IMR-90 (cell line): Measurements from ENCODE around the gene SSBP3. TPM values are rescaled to one million over a fixed set of nuclear protein-coding genes. Genes with fewer than 3 reads are reported as not detected.

Experiments
- ATAC-seq: fragments of 200-7000 bp; cut with Tn5 transposase; 2 replicates; pipeline ENCODE4 v1.9.1; 2020; ENCODE audit warnings: low read depth, mild to moderate bottlenecking, moderate library complexity
- BruUV-seq: library from RNA; stranded (reverse); fragments of 400-500 nt; replicated peaks from 2 replicates; lab custom pipeline; 2021; lab: Mats Ljungman, UMichigan
- CTCF ChIA-PET: fragments of 300-600 bp; formaldehyde crosslinking; extraction: SDS; loops from one replicate; lab custom pipeline; 2021; ENCODE audit warnings: antibody characterized with exemption; lab: Yijun Ruan, JAX
- POLR2A ChIA-PET: fragments of 300-600 bp; sonication (Branson Sonifier 250); formaldehyde crosslinking; loops from one replicate; lab custom pipeline; 2022; ENCODE audit warnings: antibody characterized with exemption; ENCODE audit not compliant: unreplicated experiment; lab: Charles Lee
- DNase-seq: peaks from one replicate; pipeline ENCODE4 v3.0.0; 2013
- H2AFZ ChIP-seq: replicated peaks from 2 replicates; pipeline ENCODE3; 2013; ENCODE audit warnings: low read length, mild to moderate bottlenecking; ENCODE audit not compliant: poor library complexity
- H2AK5ac ChIP-seq: 2 replicates; pipeline ENCODE4 v1.6.1; 2013; ENCODE audit warnings: low read depth, low read length, inconsistent platforms
- H2AK9ac ChIP-seq: replicated peaks from 2 replicates; pipeline ENCODE3; 2013; ENCODE audit warnings: mild to moderate bottlenecking, low read depth, low read length, moderate library complexity; ENCODE audit not compliant: poor library complexity
- H2BK120ac ChIP-seq: 2 replicates; pipeline ENCODE4 v1.6.1; 2013; ENCODE audit warnings: low read depth, low read length, inconsistent platforms
- H2BK15ac ChIP-seq: 3 replicates; pipeline ENCODE4 v1.6.1; 2013; ENCODE audit warnings: low read depth, low read length, inconsistent platforms
- H2BK20ac ChIP-seq: 2 replicates; pipeline ENCODE4 v1.6.1; 2013; ENCODE audit warnings: low read depth, mild to moderate bottlenecking, inconsistent platforms, low read length, moderate library complexity
- H2BK5ac ChIP-seq: 2 replicates; pipeline ENCODE4 v1.6.1; 2013; ENCODE audit warnings: mild to moderate bottlenecking, low read depth, low read length, inconsistent platforms; ENCODE audit not compliant: poor library complexity, severe bottlenecking
- H3K14ac ChIP-seq: replicated peaks from 2 replicates; pipeline ENCODE4 v1.6.1; 2013; ENCODE audit warnings: low read depth, low read length, inconsistent platforms
- H3K18ac ChIP-seq: 2 replicates; pipeline ENCODE4 v1.6.1; 2013; ENCODE audit warnings: low read depth, low read length, control low read depth
- H3K23ac ChIP-seq: 2 replicates; pipeline ENCODE4 v1.6.1; 2013; ENCODE audit warnings: low read depth, low read length, inconsistent platforms
- H3K27ac ChIP-seq: 2 replicates; pipeline ENCODE4 v1.5.1; 2013; ENCODE audit warnings: mild to moderate bottlenecking, control low read depth, low read length; ENCODE audit not compliant: insufficient read depth
- H3K27me3 ChIP-seq: 2 replicates; pipeline ENCODE4 v1.6.1; 2013; ENCODE audit warnings: low read length; ENCODE audit not compliant: control insufficient read depth, insufficient read depth
- H3K36me3 ChIP-seq: 2 replicates; pipeline ENCODE4 v1.6.1; 2013; ENCODE audit warnings: low read length, mixed read lengths; ENCODE audit not compliant: control insufficient read depth, insufficient read depth
- H3K4ac ChIP-seq: 2 replicates; pipeline ENCODE4 v1.6.1; 2013; ENCODE audit warnings: low read depth, low read length, inconsistent platforms
- H3K4me1 ChIP-seq: 2 replicates; pipeline ENCODE4 v1.6.1; 2013; ENCODE audit warnings: low read length, mixed read lengths; ENCODE audit not compliant: control insufficient read depth, insufficient read depth
- H3K4me2 ChIP-seq: 2 replicates; pipeline ENCODE4 v1.6.1; 2013; ENCODE audit warnings: low read depth, mild to moderate bottlenecking, control low read depth, low read length, moderate library complexity
- H3K4me3 ChIP-seq: 2 replicates; pipeline ENCODE4 v1.5.1; 2013; ENCODE audit warnings: low read depth, mild to moderate bottlenecking, control low read depth, low read length, moderate library complexity; ENCODE audit not compliant: insufficient read depth
- H3K56ac ChIP-seq: 2 replicates; pipeline ENCODE4 v1.6.1; 2013; ENCODE audit warnings: low read length, inconsistent platforms; ENCODE audit not compliant: insufficient read depth; ENCODE audit errors: extremely low read depth
- H3K79me1 ChIP-seq, 2 experiments: 2 replicates each; pipeline ENCODE4 v1.6.1; 2013; ENCODE audit warnings: low read length in 2 of 2, inconsistent platforms in 1 of 2, low read depth in 1 of 2
- H3K9ac ChIP-seq: 2 replicates; pipeline ENCODE4 v1.6.1; 2013; ENCODE audit warnings: low read depth, low read length, control low read depth
- H3K9me1 ChIP-seq: 2 replicates; pipeline ENCODE4 v1.6.1; 2013; ENCODE audit warnings: low read length, inconsistent platforms; ENCODE audit not compliant: insufficient read depth
- H3K9me3 ChIP-seq: 2 replicates; pipeline ENCODE4 v1.6.1; 2013; ENCODE audit warnings: low read length; ENCODE audit not compliant: control insufficient read depth, insufficient read depth
- H4K20me1 ChIP-seq: 2 replicates; pipeline ENCODE4 v1.6.1; 2013; ENCODE audit warnings: low read length, inconsistent platforms; ENCODE audit not compliant: insufficient read depth
- H4K5ac ChIP-seq: 2 replicates; pipeline ENCODE4 v1.6.1; 2013; ENCODE audit warnings: mild to moderate bottlenecking, low read depth, low read length, control low read depth
- H4K8ac ChIP-seq, 2 experiments: 2 replicates each; pipeline ENCODE4 v1.6.1; 2013; ENCODE audit warnings: low read depth in 2 of 2, low read length in 2 of 2, control low read depth in 1 of 2, inconsistent platforms in 1 of 2
- H4K91ac ChIP-seq: 2 replicates; pipeline ENCODE4 v1.6.1; 2013; ENCODE audit warnings: low read depth, low read length, inconsistent platforms; ENCODE audit not compliant: insufficient read depth
- CEBPB ChIP-seq: IDR thresholded peaks from 2 replicates; pipeline ENCODE4 v1.6.1; 2012; ENCODE audit warnings: low read depth, low read length, improper control_type of control experiment
- MAFK ChIP-seq: IDR thresholded peaks from 2 replicates; pipeline ENCODE4 v1.6.1; 2012; ENCODE audit warnings: low read depth, low read length, improper control_type of control experiment
- MAZ ChIP-seq: IDR thresholded peaks from 2 replicates; pipeline ENCODE4 v1.6.1; 2012; ENCODE audit warnings: low read depth, mild to moderate bottlenecking, low read length, improper control_type of control experiment, moderate library complexity, borderline replicate concordance
- MXI1 ChIP-seq: IDR thresholded peaks from 2 replicates; pipeline ENCODE4 v1.6.1; 2012; ENCODE audit warnings: low read depth, mild to moderate bottlenecking, low read length, moderate library complexity, borderline replicate concordance
- NFE2L2 ChIP-seq: fragments of 150-350 bp; IDR thresholded peaks from 2 replicates; pipeline ENCODE4 v1.6.1; 2016; ENCODE audit warnings: low read depth, mild to moderate bottlenecking, low read length
- POLR2A ChIP-seq: IDR thresholded peaks from 2 replicates; pipeline ENCODE4 v1.6.1; 2012; ENCODE audit warnings: mild to moderate bottlenecking, low read depth, low read length
- RCOR1 ChIP-seq: IDR thresholded peaks from 2 replicates; pipeline ENCODE4 v1.6.1; 2012; ENCODE audit warnings: mild to moderate bottlenecking, low read length, improper control_type of control experiment; ENCODE audit not compliant: insufficient replicate concordance
- WGBS, 2 experiments: methylation state at CpG; one replicate each; pipeline versions ENCODE4 v1.1.5 to v1.1.7; 2013; ENCODE audit warnings: missing lambda C conversion rate in 2 of 2; ENCODE audit not compliant: insufficient read length in 1 of 2; ENCODE audit errors: extremely low coverage in 2 of 2; 5-methylcytosine and 5-hydroxymethylcytosine counted together
- dilution Hi-C: fragments of 300-500 bp; cut with HindIII; formaldehyde crosslinking; loops from one replicate; pipeline ENCODE4 v1.14.3; 2018; ENCODE audit warnings: low sequenced_read_pairs; ENCODE audit not compliant: unreplicated experiment
- in situ Hi-C: fragments of 300-500 bp; cut with MboI; formaldehyde crosslinking; loops from 3 replicates; pipeline ENCODE4 v1.14.3; 2019; ENCODE audit warnings: low sequenced_read_pairs, inconsistent platforms, mixed read lengths
- intact Hi-C: fragments of 100-400 bp; cut with micrococcal nuclease; formaldehyde crosslinking; loops from 2 replicates; pipeline ENCODE4 v1.10.0; 2022
- polyA plus RNA-seq, 3 experiments: library from polyadenylated mRNA; depleted of rRNA; stranded (reverse); fragments of >200 nt; gene quantifications; 2 replicates each; pipeline ENCODE4 v1.2.3, GENCODE V29; 2012; ENCODE audit warnings: low replicate concordance in 1 of 3
- total RNA-seq: library from RNA; depleted of rRNA; stranded (reverse); fragments of >200 nt; gene quantifications from 2 replicates; pipeline ENCODE4 v1.2.3, GENCODE V29; 2012
- TF ChIP-seq, protein P1 (sequence below): conservative IDR thresholded peaks from 2 replicates; pipeline ENCODE4 v1.5.1; 2012; ENCODE audit warnings: mild to moderate bottlenecking, low read depth, low read length, improper control_type of control experiment
- TF ChIP-seq, protein P2 (sequence below): fragments of 150-350 bp; IDR thresholded peaks from 2 replicates; pipeline ENCODE4 v1.6.1; 2017; ENCODE audit warnings: mild to moderate bottlenecking, antibody characterized with exemption, low read length, low read depth

SSBP3 gene
- total and polyA plus RNA-seq, 2 of the 4 experiments (the other 2 are of a cell fraction): 10.9 to 39.6 TPM

DNA sequence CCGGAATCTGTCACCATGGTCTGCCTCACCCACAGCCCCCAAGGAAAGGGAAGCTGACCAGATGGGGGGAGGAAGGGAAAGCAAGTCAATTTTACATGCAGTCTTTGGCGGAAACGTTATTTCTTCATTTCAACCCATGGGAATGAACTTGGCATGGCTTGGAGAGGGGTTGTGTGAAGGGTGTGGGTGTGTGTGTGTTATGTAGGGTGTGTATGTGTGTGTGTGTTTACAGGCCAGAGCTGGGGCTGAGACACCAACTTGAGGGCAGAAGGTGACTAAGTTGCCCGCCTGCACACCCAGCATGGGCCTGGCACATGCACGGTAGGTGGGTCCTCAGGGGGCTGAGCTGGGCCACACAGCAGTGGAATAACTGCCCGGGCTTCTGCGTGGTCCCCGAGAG lies 141.1 kb downstream of the SSBP3 start:
- dilution Hi-C loops: no loop called here
- peaks cover 12% of the 10 kb centered on the region for H3K9me1 ChIP-seq
- H4K5ac ChIP-seq: no peak overlapping the region
- CTCF ChIA-PET: no interaction called here
- H4K91ac ChIP-seq: no peak overlapping the region
- no peak overlapping the region for H3K18ac ChIP-seq
- 90% methylated on average over 2 of the region's 8 CpGs; no CpG with 5 or more reads in 1 of the 2 experiments for WGBS, 2 experiments
- H2BK20ac ChIP-seq: no peak overlapping the region
- peaks cover 11% of the 10 kb centered on the region; the same call in 1 of the 2 replicates for H3K36me3 ChIP-seq
- TF ChIP-seq, protein P1, sequence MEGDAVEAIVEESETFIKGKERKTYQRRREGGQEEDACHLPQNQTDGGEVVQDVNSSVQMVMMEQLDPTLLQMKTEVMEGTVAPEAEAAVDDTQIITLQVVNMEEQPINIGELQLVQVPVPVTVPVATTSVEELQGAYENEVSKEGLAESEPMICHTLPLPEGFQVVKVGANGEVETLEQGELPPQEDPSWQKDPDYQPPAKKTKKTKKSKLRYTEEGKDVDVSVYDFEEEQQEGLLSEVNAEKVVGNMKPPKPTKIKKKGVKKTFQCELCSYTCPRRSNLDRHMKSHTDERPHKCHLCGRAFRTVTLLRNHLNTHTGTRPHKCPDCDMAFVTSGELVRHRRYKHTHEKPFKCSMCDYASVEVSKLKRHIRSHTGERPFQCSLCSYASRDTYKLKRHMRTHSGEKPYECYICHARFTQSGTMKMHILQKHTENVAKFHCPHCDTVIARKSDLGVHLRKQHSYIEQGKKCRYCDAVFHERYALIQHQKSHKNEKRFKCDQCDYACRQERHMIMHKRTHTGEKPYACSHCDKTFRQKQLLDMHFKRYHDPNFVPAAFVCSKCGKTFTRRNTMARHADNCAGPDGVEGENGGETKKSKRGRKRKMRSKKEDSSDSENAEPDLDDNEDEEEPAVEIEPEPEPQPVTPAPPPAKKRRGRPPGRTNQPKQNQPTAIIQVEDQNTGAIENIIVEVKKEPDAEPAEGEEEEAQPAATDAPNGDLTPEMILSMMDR: no peak
- no peak for TF ChIP-seq NFE2L2
- no peak for TF ChIP-seq POLR2A
- TF ChIP-seq, protein P2, sequence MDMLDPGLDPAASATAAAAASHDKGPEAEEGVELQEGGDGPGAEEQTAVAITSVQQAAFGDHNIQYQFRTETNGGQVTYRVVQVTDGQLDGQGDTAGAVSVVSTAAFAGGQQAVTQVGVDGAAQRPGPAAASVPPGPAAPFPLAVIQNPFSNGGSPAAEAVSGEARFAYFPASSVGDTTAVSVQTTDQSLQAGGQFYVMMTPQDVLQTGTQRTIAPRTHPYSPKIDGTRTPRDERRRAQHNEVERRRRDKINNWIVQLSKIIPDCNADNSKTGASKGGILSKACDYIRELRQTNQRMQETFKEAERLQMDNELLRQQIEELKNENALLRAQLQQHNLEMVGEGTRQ: no peak
- TF ChIP-seq MAFK: no peak
- TF ChIP-seq CEBPB: no peak
- TF ChIP-seq MAZ: no peak
- no peak for TF ChIP-seq RCOR1
- no peak for TF ChIP-seq MXI1
- peaks cover 39 to 73% of the 10 kb centered on the region in 2 experiments; a peak in 3 of 4 replicates for H3K79me1 ChIP-seq
- BruUV-seq: no TSS peak
- H3K23ac ChIP-seq: no peak overlapping the region
- no peak overlapping the region for H3K56ac ChIP-seq
- H3K9ac ChIP-seq: no peak overlapping the region
- H3K4me1 ChIP-seq: no peaks in the 10 kb centered on the region
- in situ Hi-C loops: no loop called here
- H2BK5ac ChIP-seq: no peak overlapping the region
- H2BK15ac ChIP-seq: no peak overlapping the region
- no peak overlapping the region for H4K8ac ChIP-seq
- H2AFZ ChIP-seq: no peak overlapping the region
- H2BK120ac ChIP-seq: no peak overlapping the region
- POLR2A ChIA-PET: no interaction called here
- no peak overlapping the region for H3K4ac ChIP-seq
- ATAC-seq (no peak), DNase-seq (no peak)
- H3K4me2 ChIP-seq: no peak overlapping the region
- no peaks in the 10 kb centered on the region for H3K9me3 ChIP-seq
- no peak overlapping the region for H3K27ac ChIP-seq
- H3K27me3 ChIP-seq: no peaks in the 10 kb centered on the region
- peaks cover 27% of the 10 kb centered on the region for H4K20me1 ChIP-seq
- no peak overlapping the region for H2AK5ac ChIP-seq
- no peak overlapping the region for H3K4me3 ChIP-seq
- H3K14ac ChIP-seq: no peak overlapping the region
- H2AK9ac ChIP-seq: no peak overlapping the region
- intact Hi-C loops: no loop called here
